ENCODE measurements around the gene ZNF689. TPM values are rescaled to one million over a fixed set of nuclear protein-coding genes. Genes with fewer than 3 reads are reported as not detected.
"Not testable (repeated sequence)": the region's sequence is repeated elsewhere in the genome, so short reads cannot be mapped to it uniquely, and the experiment has no call there.

The ZNF689 gene
- total and polyA plus RNA-seq, 7 experiments from 2014 or later, result 6.8 to 15.6 (median 12.4) TPM

DNA sequence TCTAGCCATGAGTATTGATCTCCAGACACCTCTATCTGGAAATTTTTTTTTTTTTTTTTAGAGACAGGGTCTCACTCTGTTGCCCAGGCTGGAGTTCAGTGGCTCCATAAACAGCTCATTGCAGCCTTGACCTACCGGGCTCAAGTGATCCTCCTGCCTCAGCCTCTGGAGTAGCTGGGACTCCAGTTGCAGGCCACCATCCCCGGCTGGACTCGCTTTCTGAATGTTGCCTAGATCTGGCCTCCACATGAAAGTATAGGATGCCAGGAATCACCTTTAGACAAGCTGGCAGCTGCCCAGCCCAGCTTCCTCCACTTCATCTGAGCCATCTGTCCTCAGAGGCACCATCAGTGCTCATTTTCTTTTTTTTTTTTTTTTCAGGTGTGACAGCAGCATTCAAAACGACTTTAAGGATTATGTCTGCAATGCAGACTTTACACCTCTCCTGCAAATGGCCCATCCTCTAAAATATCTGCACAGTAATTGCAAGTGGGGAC, 34.2 kb upstream of the ZNF689 start:
- Histone ChIP-seq H3K36me3 (ENCODE audit: control insufficient read depth in 2 of 3, insufficient read depth in 3 of 3, low read length in 3 of 3) (no peaks in the 10 kb centered on the region), H3K27ac (ENCODE audit: low read depth, low read length) (no peak overlapping the region), H3K4me3 (ENCODE audit: low read length) (no peak overlapping the region), H3K4me1 (ENCODE audit: control insufficient read depth in 2 of 2, insufficient read depth in 2 of 2, low read length in 2 of 2) (peaks cover under 1 to 1% of the 10 kb centered on the region in 2 donors), H3K9me3 (ENCODE audit: control insufficient read depth in 2 of 3, low read length in 3 of 3) (no peaks in the 10 kb centered on the region), H3K27me3 (ENCODE audit: control insufficient read depth in 2 of 2, insufficient read depth in 2 of 2, low read length in 2 of 2) (no peaks in the 10 kb centered on the region)
- POLR2A ChIA-PET, result interaction anchor here (0.7 to 2.5 kb wide), 3 partner anchors 14 to 72 kb away, joined by 4 to 10 read pairs (median 9); partner anchors contain the start of gene FBRS
- Mint-ChIP-seq H3K36me3 (no peaks in the 10 kb centered on the region), H3K4me3 (no peak overlapping the region), H3K27ac (no peak overlapping the region), H3K4me1 (peaks cover 0 to 4% (median 0%) of the 10 kb centered on the region in 7 donors), H3K27me3 (peaks cover 0 to 4% (median 0%) of the 10 kb centered on the region in 5 donors), H3K9me3 (no peaks in the 10 kb centered on the region)
- no peak for ATAC-seq
- intact Hi-C loops (cut with micrococcal nuclease), result no loop called here
- CTCF ChIA-PET, result no interaction called here
- DNase-seq, result no peak

DNA sequence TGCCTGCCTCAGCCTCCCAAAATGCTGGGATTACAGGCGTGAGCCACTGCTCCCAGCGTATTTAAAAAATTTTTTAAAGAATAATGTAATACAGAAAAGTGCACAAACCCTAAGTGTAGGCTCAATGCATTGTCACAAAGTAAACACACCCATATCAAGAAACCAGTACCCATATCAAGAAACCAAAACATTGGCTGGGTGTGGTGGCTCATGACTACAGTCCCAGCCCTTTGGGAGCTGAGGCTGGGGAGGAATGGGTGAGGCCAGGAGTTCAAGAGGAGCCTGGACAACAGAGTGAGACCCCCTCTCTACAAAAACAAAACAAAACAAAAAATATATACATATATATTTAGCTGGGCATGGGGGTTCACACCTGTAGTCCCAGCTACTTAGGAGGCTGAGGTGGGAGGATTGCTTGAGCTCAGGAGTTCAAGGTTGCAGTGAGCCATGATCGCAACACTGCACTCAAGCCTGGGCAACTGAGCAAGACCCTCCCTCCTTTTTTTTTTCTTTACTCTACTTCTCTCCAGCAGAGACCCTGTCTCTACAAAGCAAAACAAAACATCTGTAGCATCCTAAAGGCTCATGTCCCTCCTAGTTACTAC, 31.3 kb upstream of the ZNF689 start:
- intact Hi-C loops (cut with micrococcal nuclease), result no loop called here
- no peak overlapping the region for H3K27ac Mint-ChIP-seq
- CTCF ChIA-PET, result interaction anchor here (0.7 to 1.1 kb wide), 4 partner anchors 12 to 301 kb away, joined by 4 to 6 read pairs (median 4); no protein-coding TSS in a partner anchor
- Histone ChIP-seq H3K9me3 (ENCODE audit: control insufficient read depth in 2 of 3, low read length in 3 of 3) (no peaks in the 10 kb centered on the region), H3K4me3 (ENCODE audit: low read length) (no peak overlapping the region), H3K36me3 (ENCODE audit: control insufficient read depth in 2 of 3, insufficient read depth in 3 of 3, low read length in 3 of 3) (no peaks in the 10 kb centered on the region), H3K27ac (ENCODE audit: low read depth, low read length) (no peak overlapping the region), H3K27me3 (ENCODE audit: control insufficient read depth in 2 of 2, insufficient read depth in 2 of 2, low read length in 2 of 2) (no peaks in the 10 kb centered on the region), H3K4me1 (ENCODE audit: control insufficient read depth in 2 of 2, insufficient read depth in 2 of 2, low read length in 2 of 2) (no peaks in the 10 kb centered on the region)
- DNase-seq (no peak), ATAC-seq (no peak)
- H3K9me3 Mint-ChIP-seq, result no peaks in the 10 kb centered on the region
- no peaks in the 10 kb centered on the region for H3K36me3 Mint-ChIP-seq
- H3K4me1 Mint-ChIP-seq, result peaks cover 0 to 2% (median 0%) of the 10 kb centered on the region in 7 donors
- H3K4me3 Mint-ChIP-seq, result no peak overlapping the region
- POLR2A ChIA-PET, result interaction anchor here (0.8 to 2.5 kb wide), 4 partner anchors 9 to 227 kb away, joined by 3 to 9 read pairs (median 4); partner anchors contain the start of gene FBRS
- H3K27me3 Mint-ChIP-seq, result peaks cover 0 to 4% (median 0%) of the 10 kb centered on the region in 5 donors

DNA sequence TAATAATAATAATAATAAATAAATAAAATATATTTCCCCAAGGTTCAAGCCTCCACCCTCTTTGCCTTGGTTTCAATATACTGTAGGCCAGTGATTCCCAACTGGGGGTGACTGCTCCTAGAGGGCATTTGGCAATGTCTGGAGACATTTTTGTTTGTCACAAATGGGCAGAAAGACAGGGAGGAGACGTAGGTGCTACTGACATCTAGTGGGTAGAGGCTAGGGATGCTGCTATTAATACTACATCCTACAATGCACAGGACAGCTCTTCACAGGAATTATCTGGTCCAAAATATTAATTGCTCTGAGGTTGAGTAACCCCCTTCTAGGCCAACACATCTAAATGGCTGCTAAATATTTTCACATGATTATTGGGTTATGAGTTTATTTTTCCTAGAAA, 27.8 kb upstream of the ZNF689 start:
- POLR2A ChIA-PET, result interaction anchor here (0.6 to 0.8 kb wide), 3 partner anchors 13 to 229 kb away, joined by 3 read pairs; partner anchors contain the start of gene PRR14
- peak; percentile 27 for ATAC-seq
- H3K9me3 Mint-ChIP-seq, result no peaks in the 10 kb centered on the region
- H3K27ac Mint-ChIP-seq, result peak overlapping the region in 1 of 9 donors; percentile 24
- H3K27me3 ChIP-seq (ENCODE audit: control insufficient read depth in 2 of 2, insufficient read depth in 2 of 2, low read length in 2 of 2), result no peaks in the 10 kb centered on the region
- CTCF ChIA-PET, result interaction anchor here (0.6 to 1.3 kb wide), 3 partner anchors 9 to 208 kb away, joined by 3 to 6 read pairs (median 4); partner anchors contain the start of gene DCTPP1
- H3K36me3 Mint-ChIP-seq, result no peaks in the 10 kb centered on the region
- peaks cover 6 to 18% (median 16%) of the 10 kb centered on the region in 7 donors for H3K4me1 Mint-ChIP-seq
- H3K36me3 ChIP-seq (ENCODE audit: control insufficient read depth in 2 of 3, insufficient read depth in 3 of 3, low read length in 3 of 3), result no peaks in the 10 kb centered on the region
- no peak overlapping the region for H3K4me3 ChIP-seq (ENCODE audit: low read length)
- DNase-seq, result peak in 4 of 9 donors; percentile 25 to 45 (median 32)
- H3K9me3 ChIP-seq (ENCODE audit: control insufficient read depth in 2 of 3, low read length in 3 of 3), result no peaks in the 10 kb centered on the region
- H3K27me3 Mint-ChIP-seq, result no peaks in the 10 kb centered on the region
- intact Hi-C loops (cut with micrococcal nuclease), result no loop called here
- H3K27ac ChIP-seq (ENCODE audit: low read depth, low read length), result no peak overlapping the region
- H3K4me1 ChIP-seq (ENCODE audit: control insufficient read depth in 2 of 2, insufficient read depth in 2 of 2, low read length in 2 of 2), result peaks cover 4 to 7% of the 10 kb centered on the region in 2 donors
- H3K4me3 Mint-ChIP-seq, result no peak overlapping the region

DNA sequence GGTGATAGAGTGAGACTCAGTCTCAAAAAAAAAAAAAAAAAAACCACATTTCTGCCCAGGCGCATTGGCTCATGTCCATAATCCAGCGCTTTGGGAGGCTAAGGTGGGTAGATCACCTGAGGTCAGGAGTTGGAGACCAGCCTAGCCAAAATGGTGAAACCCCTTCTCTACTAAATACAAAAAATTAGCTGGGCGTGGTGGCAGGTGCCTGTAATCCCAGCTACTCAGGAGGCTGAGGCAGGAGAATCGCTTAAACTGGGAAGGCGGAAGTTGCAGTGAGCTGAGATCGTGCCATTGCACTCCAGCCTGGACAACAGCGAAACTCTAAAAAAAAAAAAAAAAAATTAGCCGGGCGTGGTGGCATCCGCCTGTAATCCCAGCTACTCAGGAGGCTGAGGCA, 26.9 kb upstream of the ZNF689 start:
- H3K4me1 ChIP-seq (ENCODE audit: control insufficient read depth in 2 of 2, insufficient read depth in 2 of 2, low read length in 2 of 2); H3K27me3 ChIP-seq (ENCODE audit: control insufficient read depth in 2 of 2, insufficient read depth in 2 of 2, low read length in 2 of 2); H3K36me3 Mint-ChIP-seq; H3K27me3 Mint-ChIP-seq; H3K27ac Mint-ChIP-seq; H3K9me3 ChIP-seq (ENCODE audit: control insufficient read depth in 2 of 3, low read length in 3 of 3); DNase-seq; intact Hi-C loops (cut with micrococcal nuclease); H3K4me3 Mint-ChIP-seq; H3K27ac ChIP-seq (ENCODE audit: low read depth, low read length); H3K4me3 ChIP-seq (ENCODE audit: low read length); ATAC-seq; H3K36me3 ChIP-seq (ENCODE audit: control insufficient read depth in 2 of 3, insufficient read depth in 3 of 3, low read length in 3 of 3); H3K9me3 Mint-ChIP-seq: not testable (repeated sequence)
- ChIA-PET CTCF (interaction anchor here (0.6 to 1.3 kb wide), 3 partner anchors 8 to 595 kb away, joined by 3 to 6 read pairs (median 3); no protein-coding TSS in a partner anchor), POLR2A (interaction anchor here (0.6 to 0.8 kb wide), 2 partner anchors 229 to 268 kb away, joined by 3 read pairs; no protein-coding TSS in a partner anchor)
- H3K4me1 Mint-ChIP-seq, result peaks cover 6 to 18% (median 16%) of the 10 kb centered on the region in 7 donors

DNA sequence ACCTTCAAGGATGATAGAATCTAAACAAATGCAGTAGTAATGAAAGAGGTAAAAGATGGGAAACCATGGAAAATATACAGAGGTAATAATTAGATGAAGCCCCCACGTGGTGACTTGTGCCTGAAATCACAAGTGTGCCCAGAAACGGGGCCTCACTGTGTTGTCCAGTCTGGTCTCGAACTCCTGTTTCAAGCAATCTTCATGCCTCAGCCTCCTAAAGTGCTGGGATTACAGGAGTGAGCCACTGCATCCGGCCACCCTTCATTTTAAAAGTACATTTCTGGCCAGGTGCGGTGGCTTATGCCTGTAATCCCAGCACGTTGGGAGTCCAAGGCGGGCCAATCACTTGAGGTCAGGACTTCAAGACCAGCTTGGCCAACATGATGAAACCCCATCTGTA, 26.4 kb upstream of the ZNF689 start:
- POLR2A ChIA-PET, result interaction anchor here (0.6 to 2.0 kb wide), 4 partner anchors 13 to 267 kb away, joined by 3 to 6 read pairs (median 4); no protein-coding TSS in a partner anchor
- Histone ChIP-seq H3K27ac (ENCODE audit: low read depth, low read length) (no peak overlapping the region), H3K36me3 (ENCODE audit: control insufficient read depth in 2 of 3, insufficient read depth in 3 of 3, low read length in 3 of 3) (no peaks in the 10 kb centered on the region), H3K4me3 (ENCODE audit: low read length) (no peak overlapping the region), H3K27me3 (ENCODE audit: control insufficient read depth in 2 of 2, insufficient read depth in 2 of 2, low read length in 2 of 2) (no peaks in the 10 kb centered on the region), H3K9me3 (ENCODE audit: control insufficient read depth in 2 of 3, low read length in 3 of 3) (no peaks in the 10 kb centered on the region), H3K4me1 (ENCODE audit: control insufficient read depth in 2 of 2, insufficient read depth in 2 of 2, low read length in 2 of 2) (peaks cover 4 to 7% of the 10 kb centered on the region in 2 donors)
- no peaks in the 10 kb centered on the region for H3K27me3 Mint-ChIP-seq
- no peak for ATAC-seq
- no peak overlapping the region for H3K4me3 Mint-ChIP-seq
- H3K9me3 Mint-ChIP-seq, result no peaks in the 10 kb centered on the region
- intact Hi-C loops (cut with micrococcal nuclease), result no loop called here
- CTCF ChIA-PET, result interaction anchor here (1.1 kb wide), 1 partner anchor 594 kb away, joined by 3 read pairs; no protein-coding TSS in a partner anchor
- peak overlapping the region in 1 of 9 donors; percentile 2 for H3K27ac Mint-ChIP-seq
- no peaks in the 10 kb centered on the region for H3K36me3 Mint-ChIP-seq
- no peak for DNase-seq
- H3K4me1 Mint-ChIP-seq, result peaks cover 6 to 18% (median 16%) of the 10 kb centered on the region in 7 donors

DNA sequence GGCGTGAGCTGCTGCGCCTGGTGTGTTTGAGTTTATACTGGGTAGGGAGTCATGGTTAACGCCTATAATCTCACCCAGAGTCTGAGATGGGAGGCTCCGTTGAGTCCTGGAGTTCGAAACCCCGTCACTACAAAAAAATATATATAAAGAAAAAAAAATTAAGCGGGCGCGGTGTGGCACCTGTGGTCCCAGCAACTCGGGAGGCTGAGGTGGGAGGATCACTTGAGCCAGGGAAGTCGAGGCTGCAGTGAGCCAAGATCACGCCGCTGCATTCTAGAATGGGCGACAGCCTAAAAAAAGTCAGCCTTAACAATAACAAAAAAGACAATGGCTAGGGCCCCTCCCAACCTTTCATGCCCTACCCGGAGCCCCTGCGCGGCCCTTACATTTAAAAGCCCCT, 23.3 kb upstream of the ZNF689 start:
- DNase-seq (no peak), ATAC-seq (no peak)

More for the DNA sequence above, 23.3 kb upstream of the ZNF689 start:
- intact Hi-C loops (cut with micrococcal nuclease), result loop anchor here in 1 of 2 donors (5.0 kb wide), 1 partner anchor 186 kb away; the partner anchor contains the start of gene SEPHS2
- Mint-ChIP-seq H3K4me1 (peaks cover 10 to 25% (median 20%) of the 10 kb centered on the region in 7 donors), H3K4me3 (peak overlapping the region; percentile 86 to 99 (median 92)), H3K9me3 (no peaks in the 10 kb centered on the region), H3K27me3 (no peaks in the 10 kb centered on the region), H3K36me3 (no peaks in the 10 kb centered on the region), H3K27ac (peak overlapping the region; percentile 92 to 99 (median 98))
- POLR2A ChIA-PET, result interaction anchor here (0.5 to 1.8 kb wide), 15 partner anchors 14 to 568 kb away, joined by 3 to 10 read pairs (median 3); partner anchors contain the start of genes CORO1A, PRR14, ZNF689 and ZNF764
- CTCF ChIA-PET, result interaction anchor here (0.6 kb wide), 1 partner anchor 156 kb away, joined by 4 read pairs; no protein-coding TSS in a partner anchor
- H3K27ac ChIP-seq (ENCODE audit: low read depth, low read length), result peak overlapping the region; percentile 94
- H3K9me3 ChIP-seq (ENCODE audit: control insufficient read depth in 2 of 3, low read length in 3 of 3), result no peaks in the 10 kb centered on the region
- no peaks in the 10 kb centered on the region for H3K27me3 ChIP-seq (ENCODE audit: control insufficient read depth in 2 of 2, insufficient read depth in 2 of 2, low read length in 2 of 2)
- H3K36me3 ChIP-seq (ENCODE audit: control insufficient read depth in 2 of 3, insufficient read depth in 3 of 3, low read length in 3 of 3), result no peaks in the 10 kb centered on the region
- H3K4me3 ChIP-seq (ENCODE audit: low read length), result peak overlapping the region; percentile 68
- H3K4me1 ChIP-seq (ENCODE audit: control insufficient read depth in 2 of 2, insufficient read depth in 2 of 2, low read length in 2 of 2), result peaks cover 4 to 7% of the 10 kb centered on the region in 2 donors

All from naive thymus-derived CD4-positive, alpha-beta T cell (primary cell).